RKO (cell line): Measurements from ENCODE around the gene NCBP2.
A peak's percentile ranks its signal among the peaks of the same experiment; 100 is the strongest.

Experiments
- DNase-seq: peaks from one replicate; pipeline ENCODE4 v3.0.0-alpha.2; 2016; ENCODE audit warnings: low spot score

NCBP2 gene

GRCh38 chr3:196941729-196942225 lies 551 bp downstream of the NCBP2 start:
- peak; percentile 65 for DNase-seq

DNA sequence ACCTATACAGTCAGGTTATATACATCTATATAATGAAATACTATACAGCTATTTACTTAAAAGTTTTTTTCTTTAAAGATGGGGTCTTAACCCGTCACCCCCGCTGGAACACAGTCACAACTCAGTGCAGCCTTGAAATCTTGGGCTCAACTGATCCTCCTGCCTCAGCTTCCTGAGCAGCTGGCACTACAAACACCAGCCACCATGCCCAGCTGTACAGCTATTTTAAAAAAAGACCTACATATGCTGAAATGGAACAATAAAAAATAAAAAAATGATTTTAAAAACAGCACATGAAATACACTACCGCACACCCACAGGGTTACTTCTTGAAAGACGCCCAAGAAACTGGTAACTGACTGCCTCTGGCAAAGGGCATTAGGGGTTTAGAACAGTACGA lies 3.8 kb downstream of the NCBP2 start:
- DNase-seq: no peak

DNA sequence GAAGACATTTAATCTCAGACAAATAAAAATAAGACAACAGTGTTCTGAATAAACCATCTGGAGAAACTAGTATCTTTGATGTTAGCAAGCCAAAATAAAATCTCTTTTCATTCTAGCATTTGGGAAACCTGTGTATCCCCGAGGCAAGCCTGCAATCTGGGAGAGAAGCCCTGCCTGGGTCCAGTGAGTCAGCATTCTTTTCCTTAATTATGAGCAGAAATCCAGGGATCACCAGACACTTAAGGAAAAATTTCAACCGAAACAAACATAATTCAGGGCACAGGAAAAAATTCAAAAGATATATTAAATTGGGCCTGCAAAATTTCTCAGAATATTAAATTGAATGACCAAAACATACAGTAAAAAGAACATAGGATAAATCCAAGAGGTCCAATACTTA lies 4.2 kb downstream of the NCBP2 start:
- no peak for DNase-seq

DNA sequence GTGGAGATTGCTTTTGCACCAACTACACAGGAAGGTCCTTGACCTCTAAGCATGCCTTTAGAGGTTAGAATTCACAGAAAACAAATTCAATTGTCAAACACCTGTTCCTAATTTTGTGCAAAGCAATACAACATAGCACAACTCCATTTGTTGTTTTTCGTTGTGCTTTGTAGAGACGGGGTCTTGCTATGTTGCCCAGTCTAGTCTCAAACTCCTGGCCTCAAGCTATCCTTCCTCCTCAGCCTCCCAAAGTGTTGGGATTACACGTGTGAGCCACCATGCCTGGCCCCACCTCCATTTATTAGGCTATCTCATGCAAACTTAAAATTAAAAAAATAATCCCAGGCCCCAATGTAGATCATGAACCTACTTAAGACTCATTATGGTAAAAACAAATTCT lies 6.0 kb downstream of the NCBP2 start:
- no peak for DNase-seq

GRCh38 chr3:196932600-196932999 lies 9.7 kb downstream of the NCBP2 start:
- no peak for DNase-seq

DNA sequence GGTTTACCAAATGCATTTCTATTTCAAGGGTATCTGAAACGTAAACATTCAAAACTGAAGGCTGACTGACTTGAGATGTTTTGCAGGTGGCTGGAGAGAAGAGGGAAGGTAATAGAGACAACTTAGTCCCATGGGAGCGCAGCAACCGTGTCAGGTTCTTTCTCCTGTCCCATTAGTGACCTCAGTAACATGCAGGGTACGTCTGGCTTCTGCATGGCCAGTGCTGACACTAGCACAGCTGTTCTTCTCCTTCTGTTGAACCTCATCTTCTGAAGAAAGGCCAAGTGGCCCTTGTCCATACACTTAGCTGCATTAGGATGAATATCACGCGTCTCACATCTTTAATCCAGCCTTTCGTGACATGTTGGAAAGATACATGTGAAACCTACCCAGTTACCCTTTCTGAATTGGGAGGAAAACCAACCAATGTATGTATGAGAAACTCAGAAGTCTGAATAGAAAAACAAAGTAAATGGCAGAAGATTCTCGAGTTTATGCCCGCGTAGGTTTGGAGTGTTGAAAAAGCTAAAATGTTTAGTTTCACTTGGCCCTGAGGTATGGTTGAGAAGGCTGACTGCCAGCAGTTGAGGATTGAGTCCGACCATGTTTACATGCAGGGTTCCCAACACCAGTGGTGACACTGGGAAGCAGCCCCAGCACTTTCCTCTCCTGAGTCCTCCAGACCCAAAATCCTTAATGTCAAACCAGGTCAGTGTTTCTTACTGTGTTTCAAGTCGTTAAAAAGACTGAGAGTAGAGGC lies 10.3 kb downstream of the NCBP2 start:
- no peak for DNase-seq

DNA sequence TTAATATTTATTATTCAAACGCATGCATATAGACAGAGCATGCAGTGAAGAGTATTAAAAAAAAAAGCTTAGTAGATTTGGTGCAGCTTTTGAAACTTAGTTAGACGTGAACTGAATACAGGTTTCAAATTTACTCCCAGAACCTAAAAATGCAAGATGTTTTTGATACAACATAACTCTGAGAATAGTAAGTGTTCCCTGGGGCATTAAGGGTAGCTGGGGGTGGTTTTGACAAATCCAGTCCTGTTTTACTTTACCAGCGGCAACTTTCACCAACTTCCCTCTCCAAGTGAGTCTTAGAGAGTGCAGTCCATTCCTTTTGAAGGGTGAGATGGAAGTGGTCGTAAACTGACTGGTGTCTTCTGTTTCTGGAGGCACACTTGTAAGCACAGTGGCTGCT lies 11.2 kb downstream of the NCBP2 start:
- DNase-seq: no peak

DNA sequence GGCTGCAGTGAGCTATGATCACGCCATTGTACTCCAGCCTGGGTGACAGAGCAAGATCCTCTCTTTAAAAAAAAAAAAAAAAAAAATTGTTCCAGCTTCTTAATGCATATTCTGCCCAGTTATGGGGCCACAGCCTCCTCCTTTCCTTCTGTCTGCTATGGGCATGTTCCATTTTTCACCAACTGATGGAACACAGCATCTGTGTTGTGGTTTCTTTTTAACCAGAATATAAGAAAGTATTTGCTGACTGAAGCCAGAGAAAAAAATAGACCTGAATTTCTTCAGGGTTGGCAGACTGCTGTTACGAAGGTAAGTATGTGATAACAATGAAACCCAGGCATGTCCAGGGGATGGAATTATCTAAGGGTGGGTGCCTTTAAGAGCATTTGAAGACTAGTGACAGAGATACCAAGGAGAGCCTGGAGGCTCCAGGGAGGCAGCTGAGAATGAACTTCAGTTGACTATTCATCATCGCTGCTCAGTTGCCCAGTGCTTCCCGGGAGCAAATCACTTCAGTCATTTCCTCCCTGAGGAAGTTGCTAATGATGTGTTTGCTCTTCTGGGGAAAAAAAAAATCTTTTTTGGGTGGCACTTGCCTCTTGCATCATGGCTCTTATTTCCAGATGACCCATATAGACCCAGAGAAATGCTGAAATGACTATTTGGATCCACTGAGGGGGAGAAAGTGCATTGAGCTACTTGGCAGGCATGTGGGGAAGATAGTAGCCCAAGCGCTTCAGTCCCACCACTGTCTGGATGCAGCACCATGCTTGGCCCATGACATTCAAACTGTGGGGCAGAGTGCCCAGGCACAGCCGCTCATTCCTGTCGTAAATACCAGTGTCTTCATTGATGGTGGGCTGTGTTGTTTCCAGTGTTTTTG lies 14.5 kb downstream of the NCBP2 start:
- DNase-seq: peak; percentile 34

DNA sequence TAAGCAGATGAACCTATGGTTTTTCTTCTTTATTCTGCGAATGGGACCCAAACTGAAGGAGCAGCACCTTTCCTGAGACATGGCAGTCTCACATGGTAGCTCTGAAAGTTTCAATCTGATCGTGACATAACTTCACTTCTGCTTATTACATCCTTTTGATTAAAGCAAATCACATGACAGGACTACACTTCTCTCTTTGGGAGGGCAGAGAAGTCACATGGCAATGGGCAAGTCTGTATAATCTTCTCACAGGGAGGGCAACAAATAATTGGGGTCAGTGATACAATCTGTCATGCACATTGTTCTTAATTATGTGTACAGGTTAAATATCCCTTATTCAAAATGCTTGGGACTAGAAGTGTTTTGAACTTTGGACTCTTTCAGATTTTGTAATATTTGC lies 21.6 kb downstream of the NCBP2 start:
- no peak for DNase-seq

DNA sequence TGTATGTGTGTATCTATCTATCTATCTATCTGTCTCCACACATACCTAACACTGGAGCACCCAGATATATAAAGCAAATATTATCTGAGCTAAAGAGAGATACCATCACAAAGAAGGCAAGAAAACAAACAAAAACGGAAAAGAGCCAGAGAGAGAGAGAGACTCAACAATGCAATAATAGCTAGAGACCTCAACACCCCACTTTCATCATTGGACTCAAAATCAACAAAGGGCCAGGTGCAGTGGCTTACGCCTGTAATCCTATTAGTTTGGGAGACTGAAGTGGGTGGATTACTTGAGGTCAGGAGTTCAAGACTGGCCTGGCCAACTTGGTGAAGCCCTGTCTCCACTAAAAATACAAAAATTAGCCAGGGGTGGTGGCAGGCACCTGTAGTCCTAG lies 23.4 kb downstream of the NCBP2 start:
- DNase-seq: no peak

- DNase-seq: no peak
Measured at GRCh38 chr3:196916995-196917394, 25.3 kb downstream of the NCBP2 start.

- DNase-seq: no peak
Measured at GRCh38 chr3:196916221-196916620, 26.1 kb downstream of the NCBP2 start.

DNA sequence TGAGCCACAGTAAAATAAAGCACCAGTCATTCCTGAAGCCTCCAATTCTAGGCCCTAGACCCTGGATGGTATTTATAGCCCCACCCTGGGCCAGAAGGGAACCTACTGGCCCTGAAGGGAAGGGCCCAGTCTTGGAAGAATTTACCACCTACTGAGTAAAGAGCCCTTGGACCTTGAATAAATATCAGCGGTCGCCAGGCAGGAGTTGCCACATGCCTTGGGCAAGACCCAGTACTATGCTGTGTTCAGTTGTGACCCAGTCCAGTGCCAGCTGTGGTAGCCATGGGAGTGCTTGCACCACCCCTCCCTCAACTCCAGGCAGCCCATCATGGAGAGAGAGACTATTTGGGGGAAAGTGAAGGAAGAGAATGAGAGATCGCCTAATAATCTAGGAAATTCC lies 27.0 kb downstream of the NCBP2 start:
- no peak for DNase-seq

GRCh38 chr3:196914866-196915265 lies 27.5 kb downstream of the NCBP2 start:
- no peak for DNase-seq

DNA sequence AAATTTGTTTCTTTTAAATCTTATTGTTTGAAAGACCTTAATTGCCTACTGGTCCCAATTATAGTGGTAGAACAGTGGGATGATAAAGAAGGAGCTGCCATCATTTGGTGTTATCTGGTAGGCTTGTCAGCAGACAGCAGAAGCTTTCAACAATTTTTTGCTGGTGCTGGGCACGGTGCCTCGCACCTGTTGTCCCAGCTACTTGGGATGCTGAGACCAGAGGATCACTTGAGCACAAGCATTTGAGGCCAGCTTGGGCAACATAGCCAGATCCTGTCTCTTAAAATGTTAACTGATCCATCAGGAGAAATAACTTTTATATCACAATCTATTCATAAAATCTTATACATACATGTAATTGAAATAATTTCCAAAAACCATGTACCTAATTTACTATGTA lies 38.6 kb downstream of the NCBP2 start:
- DNase-seq: no peak

DNA sequence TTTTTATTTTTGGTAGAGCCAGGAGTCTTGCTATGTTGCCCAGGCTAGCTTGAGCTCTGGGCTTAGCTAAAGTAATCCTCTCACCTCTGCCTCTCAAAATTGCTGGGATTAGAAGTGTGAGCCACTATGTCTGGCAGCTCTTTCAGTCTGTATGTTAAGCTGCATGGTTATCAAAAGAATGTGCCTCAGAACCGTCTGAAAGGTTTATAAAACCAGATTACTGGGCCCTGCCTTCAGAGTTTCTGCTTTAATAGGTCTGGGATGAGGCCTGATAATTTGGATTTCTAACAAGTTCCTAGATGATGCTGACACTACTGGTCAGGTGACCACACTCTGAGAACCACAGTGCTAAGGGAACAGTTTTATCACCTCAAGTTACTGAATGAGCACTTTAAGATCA lies 40.0 kb downstream of the NCBP2 start:
- no peak for DNase-seq

DNA sequence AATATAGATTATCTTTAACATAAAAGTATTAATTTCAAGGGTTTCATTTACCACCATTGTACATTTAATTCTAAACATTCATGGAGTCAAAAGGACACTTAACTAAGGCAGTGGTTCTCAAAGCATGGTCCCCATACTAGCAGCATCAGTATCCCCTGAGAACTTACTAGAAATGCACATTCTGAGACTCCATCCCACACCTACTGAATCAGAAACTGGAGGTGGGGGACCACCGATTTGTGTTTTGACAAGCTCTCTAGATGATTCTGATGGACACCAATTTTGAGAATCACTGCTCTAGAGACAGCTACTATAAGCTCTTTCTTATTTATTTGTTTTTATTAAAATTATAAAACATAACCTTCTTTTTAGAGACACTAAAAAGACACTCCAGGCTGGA lies 40.6 kb downstream of the NCBP2 start:
- no peak for DNase-seq

DNA sequence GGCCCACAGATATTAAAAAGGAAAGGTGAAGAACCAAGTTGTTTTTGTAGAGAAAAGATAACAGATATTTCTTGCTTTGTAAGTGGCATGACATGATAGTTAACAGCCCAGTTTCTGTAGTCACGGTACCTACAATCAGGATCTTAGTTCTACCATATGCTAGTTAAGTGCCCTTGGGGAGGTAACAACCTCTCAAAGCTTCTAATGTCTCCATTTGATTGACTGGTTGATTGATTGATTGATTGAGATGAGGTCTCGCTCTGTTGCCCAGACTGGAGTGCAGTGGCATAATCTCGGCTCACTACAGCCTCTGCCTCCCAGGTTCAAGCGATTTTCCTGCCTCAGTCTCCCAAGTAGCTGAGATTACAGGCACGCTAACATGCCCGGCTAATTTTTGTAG lies 46.1 kb downstream of the NCBP2 start:
- DNase-seq: no peak

GRCh38 chr3:196894557-196895295 lies 47.6 kb downstream of the NCBP2 start:
- DNase-seq: no peak

DNA sequence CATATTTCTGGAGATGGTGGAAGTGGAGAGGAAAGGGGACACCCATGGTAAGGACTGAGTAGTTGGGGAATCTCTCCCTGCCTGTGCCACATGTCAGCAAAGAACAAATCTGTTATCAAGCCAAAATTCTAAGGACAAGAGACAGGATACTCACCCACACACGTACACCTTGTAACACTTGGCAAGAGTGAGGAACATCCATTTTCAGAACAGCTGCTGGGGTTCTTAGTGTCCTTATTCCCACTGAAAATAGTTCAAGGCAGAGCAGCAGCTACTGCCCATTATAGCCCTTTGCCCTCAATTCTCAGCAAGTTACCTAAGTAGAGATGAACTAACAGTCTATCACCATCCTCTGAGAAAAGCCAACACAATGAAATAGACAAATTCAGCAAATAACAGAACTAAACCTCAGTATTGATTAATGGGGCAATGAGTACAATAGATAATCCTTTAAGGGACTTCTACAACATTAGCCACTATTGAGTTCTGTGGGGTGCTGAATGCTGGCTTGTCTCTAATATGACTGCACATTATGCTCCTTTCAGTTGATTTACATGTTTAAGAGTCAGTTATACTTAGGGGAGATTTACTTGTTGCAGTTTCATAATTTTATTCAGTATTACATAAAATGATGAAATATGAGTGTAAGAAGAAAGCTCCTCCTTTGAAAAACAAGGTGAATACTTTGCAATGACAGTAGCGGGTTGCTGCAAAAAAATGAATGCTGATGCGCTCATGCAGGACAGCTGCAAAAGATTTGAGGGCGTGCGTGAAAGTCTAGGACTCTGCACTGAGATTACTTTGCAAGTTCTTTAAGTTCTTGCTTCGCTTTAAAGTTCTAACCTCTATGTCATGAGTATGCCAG lies 52.3 kb downstream of the NCBP2 start:
- no peak for DNase-seq

GRCh38 chr3:196886144-196886543 lies 56.2 kb downstream of the NCBP2 start:
- no peak for DNase-seq
